CD4-positive, alpha-beta T cell (primary cell): Measurements from ENCODE around the gene CHI3L2. TPM values are rescaled to one million over a fixed set of nuclear protein-coding genes. Genes with fewer than 3 reads are reported as not detected.

Experiments
- ATAC-seq: fragments of 200-7000 bp; cut with Tn5 transposase; one replicate; pipeline ENCODE4 v1.10.0; 2022; ENCODE audit warnings: mild to moderate bottlenecking; ENCODE audit not compliant: poor library complexity
- CTCF ChIA-PET: fragments of 350-600 bp; sonication (Branson Sonifier 250); formaldehyde crosslinking; loops from one replicate; lab custom pipeline; 2021; ENCODE audit warnings: antibody characterized with exemption, inconsistent platforms; lab: Charles Lee
- POLR2A ChIA-PET: fragments of 350-600 bp; sonication (Branson Sonifier 250); formaldehyde crosslinking; loops from one replicate; lab custom pipeline; 2021; ENCODE audit warnings: antibody characterized with exemption, inconsistent platforms; lab: Charles Lee
- DNase-seq, 14 experiments: peaks; one replicate each; pipeline ENCODE4 v3.0.0-alpha.2; 2013 to 2020; ENCODE audit warnings: mixed read lengths in 2 of 14
- H3K27ac ChIP-seq, 2 donors: one replicate each; pipeline versions ENCODE4 v1.5.1 to v1.7.0; 2013; ENCODE audit warnings: low read length in 2 of 2, low read depth in 1 of 2, mild to moderate bottlenecking in 1 of 2
- H3K27me3 ChIP-seq, 2 experiments: 1 replicate in 1 of 2; 2 replicates in 1 of 2; pipeline versions ENCODE4 v1.6.1 to v1.7.0; 2013; ENCODE audit warnings: low read length in 2 of 2, control low read depth in 1 of 2, mild to moderate bottlenecking in 1 of 2, moderate library complexity in 1 of 2; ENCODE audit not compliant: insufficient read depth in 2 of 2, control insufficient read depth in 1 of 2
- H3K36me3 ChIP-seq: one replicate; pipeline ENCODE4 v1.6.1; 2013; ENCODE audit warnings: low read length, control low read depth; ENCODE audit not compliant: insufficient read depth
- H3K4me1 ChIP-seq: one replicate; pipeline ENCODE4 v1.6.1; 2013; ENCODE audit warnings: low read length, control low read depth; ENCODE audit not compliant: insufficient read depth
- H3K4me3 ChIP-seq: one replicate; pipeline ENCODE4 v1.5.1; 2013; ENCODE audit warnings: mild to moderate bottlenecking, low read length, moderate library complexity
- H3K9me3 ChIP-seq, 2 experiments: 1 replicate in 1 of 2; 2 replicates in 1 of 2; pipeline versions ENCODE4 v1.6.1 to v1.7.0; 2013; ENCODE audit warnings: low read length in 2 of 2, mild to moderate bottlenecking in 2 of 2, control low read depth in 1 of 2, moderate library complexity in 1 of 2; ENCODE audit not compliant: control insufficient read depth in 1 of 2, insufficient read depth in 1 of 2
- H3K27ac Mint-ChIP-seq: one replicate; pipeline ENCODE4 v1.8.0; 2020; ENCODE audit warnings: mixed read lengths
- H3K27me3 Mint-ChIP-seq: one replicate; pipeline ENCODE4 v1.8.0; 2021; ENCODE audit warnings: mixed read lengths
- H3K36me3 Mint-ChIP-seq: one replicate; pipeline ENCODE4 v1.8.0; 2021; ENCODE audit warnings: low read depth, mixed read lengths
- H3K4me1 Mint-ChIP-seq: one replicate; pipeline ENCODE4 v1.8.0; 2021; ENCODE audit warnings: low read depth, mixed read lengths
- H3K4me3 Mint-ChIP-seq: one replicate; pipeline ENCODE4 v1.8.0; 2020; ENCODE audit warnings: mild to moderate bottlenecking, mixed read lengths
- H3K9me3 Mint-ChIP-seq: one replicate; pipeline ENCODE4 v1.8.0; 2020; ENCODE audit warnings: mixed read lengths
- intact Hi-C, 2 experiments: fragments of 100-400 bp; cut with DNase I in 1 of 2; cut with micrococcal nuclease in 1 of 2; formaldehyde crosslinking; loops; one replicate each; pipeline versions ENCODE4 v1.15.1 to v1.9.0; 2023 to 2025; cut with DNase I, micrococcal nuclease
- total RNA-seq, 174 experiments: library from RNA in 2 of 174; stranded (reverse) in 2 of 174; gene quantifications; one replicate each; pipeline ENCODE4 v1.2.3 and lab custom pipeline; 2021 to 2026
- TF ChIP-seq, protein P1 (sequence below): fragments of 200-600 bp; IDR thresholded peaks from one replicate; pipeline ENCODE4 v1.8.0; 2022; ENCODE audit warnings: antibody characterized with exemption, mild to moderate bottlenecking

CHI3L2 gene
- total RNA-seq, 2 experiments from 2014 or later = 13.9 to 15.7 TPM

DNA sequence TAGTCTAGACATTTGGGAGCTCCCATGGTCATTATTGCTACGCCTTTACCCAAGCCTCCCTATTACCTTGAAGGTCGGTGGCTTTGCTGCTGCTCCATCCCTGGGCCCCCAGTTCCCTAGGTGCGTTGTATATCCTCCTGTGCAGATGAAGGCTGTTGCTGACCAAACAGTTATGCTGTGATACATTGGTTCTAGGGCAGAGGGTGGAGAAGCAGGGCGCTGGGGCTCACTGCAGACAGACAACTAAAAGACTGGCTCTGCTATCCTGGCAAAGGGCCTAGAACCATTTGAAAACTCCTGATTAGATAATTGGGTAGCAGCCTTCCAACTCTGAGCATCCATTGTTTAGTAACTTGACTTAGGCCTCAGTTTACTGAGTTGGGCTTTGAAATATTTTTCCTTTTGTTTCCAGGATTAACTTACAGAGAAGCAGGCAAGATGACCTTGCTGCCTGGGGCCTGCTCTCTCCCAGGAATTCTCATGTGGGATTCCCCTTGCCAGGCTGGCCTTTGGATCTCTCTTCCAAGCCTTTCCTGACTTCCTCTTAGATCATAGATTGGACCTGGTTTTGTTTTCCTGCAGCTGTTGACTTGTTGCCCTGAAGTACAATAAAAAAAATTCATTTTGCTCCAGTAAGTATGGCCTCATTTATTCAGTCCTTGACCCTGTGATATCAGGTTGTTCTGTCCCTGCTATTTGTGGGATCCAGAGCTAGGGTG lies 15.5 kb downstream of the CHI3L2 start:
- Histone ChIP-seq H3K36me3 (peaks cover 26% of the 10 kb centered on the region), H3K4me3 (no peak overlapping the region), H3K27ac (no peak overlapping the region), H3K4me1 (no peaks in the 10 kb centered on the region), H3K9me3 (no peaks in the 10 kb centered on the region), H3K27me3 (no peaks in the 10 kb centered on the region)
- ATAC-seq = no peak
- Mint-ChIP-seq H3K27ac (no peak overlapping the region), H3K4me3 (no peak overlapping the region), H3K27me3 (no peaks in the 10 kb centered on the region), H3K36me3 (peaks cover 61% of the 10 kb centered on the region), H3K4me1 (peaks cover 5% of the 10 kb centered on the region), H3K9me3 (no peaks in the 10 kb centered on the region)
- DNase-seq = no peak
- CTCF ChIA-PET = no interaction called here
- TF ChIP-seq, protein P1, sequence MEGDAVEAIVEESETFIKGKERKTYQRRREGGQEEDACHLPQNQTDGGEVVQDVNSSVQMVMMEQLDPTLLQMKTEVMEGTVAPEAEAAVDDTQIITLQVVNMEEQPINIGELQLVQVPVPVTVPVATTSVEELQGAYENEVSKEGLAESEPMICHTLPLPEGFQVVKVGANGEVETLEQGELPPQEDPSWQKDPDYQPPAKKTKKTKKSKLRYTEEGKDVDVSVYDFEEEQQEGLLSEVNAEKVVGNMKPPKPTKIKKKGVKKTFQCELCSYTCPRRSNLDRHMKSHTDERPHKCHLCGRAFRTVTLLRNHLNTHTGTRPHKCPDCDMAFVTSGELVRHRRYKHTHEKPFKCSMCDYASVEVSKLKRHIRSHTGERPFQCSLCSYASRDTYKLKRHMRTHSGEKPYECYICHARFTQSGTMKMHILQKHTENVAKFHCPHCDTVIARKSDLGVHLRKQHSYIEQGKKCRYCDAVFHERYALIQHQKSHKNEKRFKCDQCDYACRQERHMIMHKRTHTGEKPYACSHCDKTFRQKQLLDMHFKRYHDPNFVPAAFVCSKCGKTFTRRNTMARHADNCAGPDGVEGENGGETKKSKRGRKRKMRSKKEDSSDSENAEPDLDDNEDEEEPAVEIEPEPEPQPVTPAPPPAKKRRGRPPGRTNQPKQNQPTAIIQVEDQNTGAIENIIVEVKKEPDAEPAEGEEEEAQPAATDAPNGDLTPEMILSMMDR = no peak
- POLR2A ChIA-PET = interaction anchor here (1.0 to 1.2 kb wide), 2 partner anchors 13 to 27 kb away, joined by 3 read pairs; no protein-coding TSS in a partner anchor
- intact Hi-C loops = no loop called here

DNA sequence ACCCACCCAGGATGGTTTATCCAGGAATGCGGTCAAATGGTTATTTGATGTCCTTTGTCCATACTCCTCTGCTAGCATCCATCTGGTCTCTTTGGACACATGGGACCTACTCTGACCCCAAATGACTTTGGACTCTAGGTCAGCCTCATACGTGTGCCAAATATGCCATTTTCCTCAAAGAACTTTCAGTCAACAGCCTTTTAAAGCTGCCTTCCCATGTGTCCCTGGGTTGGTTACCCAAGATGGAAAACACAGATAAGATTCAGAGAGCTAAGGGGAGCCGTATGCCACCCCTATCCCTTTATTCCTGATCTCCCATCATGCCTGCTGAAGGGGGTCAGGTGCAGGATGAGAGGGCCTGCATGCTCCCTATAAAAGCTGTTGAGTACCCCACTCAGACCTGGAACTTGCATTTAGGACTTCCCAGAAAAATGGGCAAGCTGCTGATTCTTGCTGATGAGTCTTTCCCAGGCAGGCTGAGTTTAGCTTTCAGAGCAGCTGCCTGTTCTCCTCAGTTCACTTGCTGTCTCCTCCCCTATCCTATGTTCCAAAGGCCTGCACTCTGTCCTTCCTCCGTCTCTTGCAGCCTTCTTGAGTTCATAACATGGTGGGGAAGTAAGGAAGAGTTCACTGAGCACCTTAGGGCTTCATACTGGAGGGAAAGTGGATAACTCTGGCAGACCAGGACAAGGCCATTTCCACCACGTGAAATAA lies 19.8 kb downstream of the CHI3L2 start:
- H3K4me1 ChIP-seq = peaks cover 9% of the 10 kb centered on the region
- no peak for DNase-seq
- H3K4me3 Mint-ChIP-seq = no peak overlapping the region
- H3K4me1 Mint-ChIP-seq = peaks cover 19% of the 10 kb centered on the region
- H3K27ac Mint-ChIP-seq = no peak overlapping the region
- intact Hi-C loops = no loop called here
- no peaks in the 10 kb centered on the region for H3K27me3 ChIP-seq
- ChIA-PET POLR2A (no interaction called here), CTCF (no interaction called here)
- no peaks in the 10 kb centered on the region for H3K9me3 ChIP-seq
- peaks cover 19% of the 10 kb centered on the region for H3K36me3 Mint-ChIP-seq
- H3K4me3 ChIP-seq = no peak overlapping the region
- H3K9me3 Mint-ChIP-seq = no peaks in the 10 kb centered on the region
- peaks cover 11% of the 10 kb centered on the region for H3K36me3 ChIP-seq
- TF ChIP-seq, protein P1 = no peak
- no peak for ATAC-seq
- no peaks in the 10 kb centered on the region for H3K27me3 Mint-ChIP-seq
- no peak overlapping the region for H3K27ac ChIP-seq

DNA sequence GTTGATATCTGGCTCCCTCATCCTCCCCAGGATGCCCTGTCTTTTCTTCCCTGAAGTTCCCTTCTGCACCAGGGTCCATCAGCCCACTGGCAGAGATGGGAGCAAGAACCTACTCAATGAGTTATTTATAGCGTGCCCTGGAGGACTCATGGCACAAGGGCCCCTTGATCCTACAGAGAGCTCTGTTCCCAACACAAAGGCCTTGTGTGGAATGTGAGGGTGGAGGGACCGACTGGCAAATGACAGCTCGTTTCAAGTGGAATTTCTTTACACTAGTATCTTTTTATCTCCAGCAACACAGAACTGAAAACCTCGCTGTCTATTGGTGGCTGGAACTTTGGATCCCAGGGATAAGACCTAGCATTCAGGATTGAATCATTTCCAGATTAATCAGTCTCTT lies 22.4 kb downstream of the CHI3L2 start:
- Histone ChIP-seq H3K27me3 (no peaks in the 10 kb centered on the region), H3K27ac (no peak overlapping the region), H3K4me3 (no peak overlapping the region), H3K4me1 (peaks cover 10% of the 10 kb centered on the region), H3K36me3 (no peaks in the 10 kb centered on the region), H3K9me3 (no peaks in the 10 kb centered on the region)
- intact Hi-C loops = no loop called here
- Mint-ChIP-seq H3K9me3 (no peaks in the 10 kb centered on the region), H3K4me1 (peaks cover 37% of the 10 kb centered on the region), H3K27me3 (no peaks in the 10 kb centered on the region), H3K4me3 (no peak overlapping the region), H3K36me3 (no peaks in the 10 kb centered on the region), H3K27ac (no peak overlapping the region)
- ChIA-PET CTCF (interaction anchor here (1.1 kb wide), 2 partner anchors 24 to 90 kb away, joined by 3 to 4 read pairs; no protein-coding TSS in a partner anchor), POLR2A (interaction anchor here (2.3 kb wide), 1 partner anchor 24 kb away, joined by 14 read pairs; no protein-coding TSS in a partner anchor)
- DNase-seq (no peak), ATAC-seq (no peak)
- TF ChIP-seq, protein P1 = no peak
